Stimulated activated CD4-positive, alpha-beta T cell treated with anti-CD3 and anti-CD28 coated beads, Interleukin-4, amount 100 ng/mL, for 24 hours (primary cell): ENCODE results near the gene ZNF92.
A peak's percentile ranks its signal among the peaks of the same experiment; 100 is the strongest.
"Not testable (repeated sequence)": the region's sequence is repeated elsewhere in the genome, so short reads cannot be mapped to it uniquely, and the experiment has no call there.

Source experiments
- DNase-seq: peaks from one replicate; pipeline ENCODE4 v3.0.0-alpha.2; 2020

ZNF92 gene

DNA sequence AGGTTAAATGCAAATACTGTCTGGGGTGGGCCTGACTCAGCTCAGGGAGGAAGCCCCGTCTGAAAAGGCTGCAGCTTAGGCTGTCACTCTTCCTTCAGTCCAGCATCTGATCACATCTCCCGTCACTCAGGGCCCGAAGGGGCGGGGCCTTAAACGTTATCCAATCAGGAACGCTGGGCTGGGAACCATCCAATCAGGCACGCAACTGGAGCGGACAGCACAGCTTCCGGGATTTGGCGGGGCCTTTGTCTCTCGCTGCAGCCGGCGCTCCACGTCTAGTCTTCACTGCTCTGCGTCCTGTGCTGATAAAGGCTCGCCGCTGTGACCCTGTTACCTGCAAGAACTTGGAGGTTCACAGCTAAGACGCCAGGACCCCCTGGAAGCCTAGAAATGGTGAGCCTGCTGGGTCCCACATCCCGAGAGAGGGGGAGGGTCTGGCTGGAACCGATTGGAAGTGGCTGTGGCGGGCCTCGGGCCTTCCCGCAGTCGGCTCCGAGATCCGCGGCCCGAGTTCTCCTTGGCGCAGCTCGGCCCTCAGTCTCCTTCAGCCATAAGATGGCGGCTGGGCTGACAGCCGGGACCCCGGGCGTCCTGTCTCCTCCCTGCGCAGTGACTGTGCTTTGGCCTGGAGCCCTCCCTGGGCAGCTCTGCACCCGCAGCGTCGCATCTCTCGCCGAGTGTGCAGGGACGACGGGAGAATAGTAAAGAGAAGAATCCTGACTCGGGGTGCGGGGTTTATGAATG, at the start of gene ZNF92:
ZNF92 (plus strand) TSS at position 248 of the 744 bp plus-strand sequence; CDS start at position 391, 143 bp downstream.
- DNase-seq = peak; percentile 97

DNA sequence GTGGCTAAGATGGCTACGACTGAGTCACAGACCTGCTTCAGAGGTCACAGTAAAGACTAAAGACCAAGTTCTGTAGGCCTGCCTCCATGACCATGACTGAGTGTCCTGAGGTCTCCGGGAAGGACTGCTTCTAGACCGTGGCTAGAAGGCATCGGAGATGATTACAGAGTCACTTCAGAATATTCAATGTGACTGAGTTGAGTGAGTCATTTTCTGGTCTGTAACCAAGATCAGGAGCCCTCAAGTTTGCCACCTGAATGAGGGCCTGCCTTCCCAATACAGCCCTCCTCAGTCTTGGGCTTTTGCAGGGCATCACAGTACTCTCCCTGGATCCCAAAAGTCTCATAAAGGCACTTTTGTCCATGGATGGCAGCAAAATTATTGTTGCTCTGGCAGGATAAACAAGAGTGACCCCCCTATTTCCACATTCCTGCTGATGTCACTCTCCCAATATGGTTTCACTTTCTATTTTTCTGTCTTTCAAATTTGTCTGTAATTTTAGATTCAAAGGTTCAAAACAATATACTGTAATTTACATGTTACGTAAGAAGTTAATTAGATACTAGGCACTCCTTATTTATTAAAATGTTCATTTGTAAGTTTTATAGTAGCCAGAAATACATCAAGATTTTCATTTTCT, 47.7 kb upstream of the ZNF92 start:
- no peak for DNase-seq

DNA sequence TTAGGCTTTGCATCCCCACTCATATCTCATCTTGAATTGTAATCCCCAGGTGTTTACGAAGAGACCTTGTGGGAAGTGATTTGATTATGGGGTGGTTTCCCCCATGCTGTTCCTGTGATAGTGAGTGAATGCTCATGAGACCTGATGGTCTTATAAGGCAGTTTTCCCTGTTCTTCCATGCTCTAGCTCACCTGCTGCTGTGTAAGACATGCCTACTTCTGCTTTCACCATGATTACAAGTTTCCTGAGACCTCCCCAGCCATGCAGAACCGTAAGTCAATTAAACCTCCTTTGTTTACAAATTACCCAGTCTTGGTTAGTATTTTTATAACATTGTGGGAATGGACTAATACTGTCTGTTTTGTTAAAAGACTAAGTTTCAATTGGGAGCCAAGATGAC, 35.3 kb upstream of the ZNF92 start:
- DNase-seq = no peak

DNA sequence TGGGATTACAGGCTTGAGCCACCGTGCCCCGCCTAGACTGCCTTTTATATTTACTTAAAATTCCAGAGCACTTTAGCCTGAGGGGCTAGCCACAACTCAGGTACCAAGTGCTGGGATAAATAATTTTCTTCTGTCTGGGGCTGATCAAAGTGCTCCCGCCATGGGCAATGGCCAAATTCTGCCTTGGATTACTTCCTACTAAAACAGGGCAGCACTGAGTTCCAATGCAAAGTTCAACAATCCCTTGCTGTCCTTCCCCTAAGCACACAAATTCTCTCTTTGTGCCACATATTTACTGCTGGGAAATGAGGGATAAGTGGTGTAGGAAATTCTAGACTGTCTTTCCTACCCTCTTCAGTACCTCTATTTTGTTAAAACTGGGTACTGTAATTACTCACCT, 34.4 kb upstream of the ZNF92 start:
- no peak for DNase-seq

DNA sequence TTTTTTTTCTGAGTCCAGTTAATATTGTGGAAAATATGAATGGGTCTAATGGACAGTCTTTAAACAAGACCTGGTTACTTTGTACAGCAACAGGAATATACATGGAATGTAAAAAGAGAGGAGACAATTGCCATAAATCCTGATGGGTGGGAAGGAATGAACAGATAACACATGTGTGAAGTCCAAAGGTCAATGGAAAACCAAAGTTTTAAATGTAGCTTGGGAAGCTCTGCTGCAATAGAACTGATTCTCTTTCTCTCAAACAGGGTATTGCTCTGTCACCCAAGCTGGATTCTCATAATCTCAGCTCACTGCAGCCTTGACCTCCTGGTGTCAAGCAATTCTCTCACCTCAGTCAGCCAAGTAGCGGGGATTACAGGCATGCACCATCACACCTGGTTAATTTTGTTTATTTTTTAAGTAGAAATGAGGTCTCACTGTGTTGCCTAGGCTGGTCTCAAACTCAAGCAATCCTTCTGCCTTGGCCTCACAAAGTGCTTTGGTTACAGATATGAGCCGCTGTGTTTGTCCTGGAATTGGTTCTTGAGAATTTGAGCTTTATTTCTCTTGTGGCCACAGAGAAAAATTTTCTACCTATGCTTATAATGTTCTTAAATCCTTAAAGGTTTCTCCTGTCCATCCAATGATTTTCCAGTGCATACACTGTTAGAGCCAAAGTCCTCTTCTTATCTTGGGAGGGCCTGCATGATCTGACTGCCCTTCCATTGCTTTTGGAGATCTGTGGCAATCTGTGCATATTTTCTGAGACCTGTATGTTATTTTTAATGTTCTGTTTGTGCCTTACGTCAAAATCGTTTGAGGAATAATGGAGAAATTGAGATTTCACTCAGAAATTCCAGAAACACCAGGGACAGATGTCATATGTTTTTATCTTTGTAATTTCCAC, 30.7 kb upstream of the ZNF92 start:
- DNase-seq = no peak

DNA sequence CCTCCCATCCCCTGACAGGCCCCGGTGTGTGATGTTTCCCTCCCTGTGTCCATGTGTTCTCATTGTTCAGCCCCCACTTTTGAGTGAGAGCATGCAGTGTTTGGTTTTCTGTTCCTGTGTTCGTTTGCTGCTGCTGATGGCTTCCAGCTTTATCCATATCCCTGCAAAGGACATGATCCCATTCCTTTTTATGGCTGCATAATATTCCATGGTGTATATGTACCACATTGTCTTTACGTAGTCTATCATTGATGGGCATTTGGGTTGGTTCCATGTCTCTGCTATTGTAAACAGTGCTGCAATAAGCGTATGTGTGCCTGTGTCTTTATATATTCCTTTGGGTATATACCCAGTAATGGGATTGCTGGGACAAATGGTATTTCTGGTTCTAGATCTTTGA, 29.1 kb upstream of the ZNF92 start:
- DNase-seq = not testable (repeated sequence)

DNA sequence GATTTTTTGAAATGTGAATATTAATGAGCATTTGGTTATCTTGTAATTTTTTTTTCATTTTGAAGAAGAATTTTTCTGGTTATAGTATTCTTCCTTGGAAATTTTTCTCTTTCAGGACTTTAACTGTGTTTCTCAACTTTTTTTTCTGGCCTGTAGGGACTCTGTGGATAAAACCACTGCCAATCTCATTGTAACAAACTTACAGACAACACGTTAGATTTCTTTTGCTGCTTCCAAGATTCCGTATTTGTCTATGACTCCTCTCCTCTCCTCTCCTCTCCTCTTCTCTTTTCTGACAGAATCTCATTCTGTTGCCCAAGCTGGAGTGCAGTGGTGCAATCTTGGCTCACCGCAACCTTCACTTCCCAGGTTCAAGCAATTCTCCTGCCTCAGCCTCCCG, 19.4 kb upstream of the ZNF92 start:
- DNase-seq = no peak

DNA sequence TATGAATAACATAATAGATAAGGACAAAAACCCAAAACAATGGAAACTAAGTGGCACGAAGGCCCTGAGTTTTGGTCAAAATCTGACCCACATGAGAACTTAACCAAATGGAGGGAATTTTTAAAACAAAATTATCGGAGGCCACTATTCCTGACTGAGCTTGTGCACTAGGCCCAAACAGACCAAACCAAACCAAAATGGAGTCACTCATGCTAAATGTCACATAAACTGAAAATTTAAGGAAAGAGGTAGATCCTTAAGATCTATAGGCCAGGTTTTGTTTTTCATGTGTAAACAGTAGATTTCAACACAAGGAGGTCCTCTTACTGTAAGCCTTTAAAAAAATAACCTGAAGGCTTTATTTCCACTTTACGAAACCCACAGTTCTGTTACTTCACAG, 3.8 kb upstream of the ZNF92 start:
- no peak for DNase-seq

DNA sequence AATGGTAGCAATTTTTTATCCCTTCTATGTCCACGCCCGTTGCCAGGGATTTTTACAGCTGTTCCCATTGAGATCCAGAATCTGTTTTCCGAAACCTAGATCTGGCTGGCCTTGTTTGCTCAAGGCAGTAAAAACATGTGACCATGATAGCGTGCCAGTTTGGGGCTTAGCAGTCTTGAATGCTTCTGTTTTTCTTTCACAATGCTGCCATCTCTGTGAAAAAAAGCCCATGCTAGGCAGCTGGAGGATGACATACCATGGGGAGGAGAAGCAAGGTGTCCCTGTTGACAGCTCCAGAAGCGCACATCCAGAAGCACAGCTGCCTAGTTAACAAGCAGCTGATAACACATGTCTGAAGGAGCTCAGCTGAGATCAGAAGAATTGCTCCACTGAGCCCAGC, 2.2 kb upstream of the ZNF92 start:
- no peak for DNase-seq

DNA sequence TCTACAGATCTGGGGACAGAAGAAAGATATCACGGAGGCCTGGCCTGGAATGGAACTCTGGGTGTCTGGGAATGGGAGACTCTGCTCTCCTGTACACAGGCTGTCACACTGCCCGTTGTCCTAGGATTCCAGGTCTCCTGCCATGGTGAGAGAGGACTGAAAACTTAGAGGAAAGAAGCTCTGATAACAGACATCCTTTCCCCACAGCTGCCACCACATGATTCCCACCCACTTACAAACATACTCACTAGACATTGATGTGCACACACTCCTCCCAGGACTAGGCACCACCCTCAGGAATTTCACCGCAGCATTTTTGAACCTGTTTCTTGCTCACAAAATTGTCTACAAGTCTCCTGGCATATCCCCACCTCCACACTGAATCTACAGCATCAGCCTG, 5.7 kb downstream of the ZNF92 start:
- no peak for DNase-seq

DNA sequence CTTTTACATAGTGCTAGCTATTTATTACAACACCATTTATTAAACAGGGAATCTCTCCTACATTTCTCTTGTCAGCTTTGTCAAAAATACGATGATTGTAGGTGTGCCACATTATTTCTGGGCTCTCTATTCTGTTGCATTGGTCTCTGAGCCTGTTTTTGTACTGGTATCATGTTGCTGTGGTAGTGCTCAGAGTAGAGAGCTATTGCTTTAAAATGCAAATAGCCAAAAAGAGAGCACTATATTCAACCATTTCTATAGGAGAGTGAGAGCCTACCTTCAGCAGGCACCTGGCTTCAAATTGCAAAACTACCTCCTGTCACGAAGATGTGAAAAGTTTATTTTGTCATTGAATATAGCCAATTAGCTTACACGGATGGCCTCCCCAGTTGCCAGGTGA, 8.1 kb downstream of the ZNF92 start:
- DNase-seq = no peak

DNA sequence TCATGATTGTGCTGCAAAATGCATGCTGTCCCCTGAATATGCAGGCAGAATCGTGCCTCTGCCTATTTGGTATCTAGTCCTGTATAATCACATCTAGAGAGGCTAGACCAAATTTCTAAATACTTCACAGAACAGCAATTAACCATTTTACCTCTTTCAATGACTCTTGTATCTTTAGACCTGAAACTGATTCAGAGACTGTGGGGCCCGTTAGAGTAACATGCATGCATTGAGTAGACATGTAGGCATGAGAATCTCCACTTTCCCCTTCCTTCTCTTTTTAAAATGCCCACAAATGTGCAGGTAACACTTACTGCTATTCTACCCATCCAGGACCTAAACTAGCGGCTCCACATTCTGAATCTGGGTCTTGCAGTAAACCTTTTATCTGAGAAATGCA, 8.8 kb downstream of the ZNF92 start:
- DNase-seq = no peak

DNA sequence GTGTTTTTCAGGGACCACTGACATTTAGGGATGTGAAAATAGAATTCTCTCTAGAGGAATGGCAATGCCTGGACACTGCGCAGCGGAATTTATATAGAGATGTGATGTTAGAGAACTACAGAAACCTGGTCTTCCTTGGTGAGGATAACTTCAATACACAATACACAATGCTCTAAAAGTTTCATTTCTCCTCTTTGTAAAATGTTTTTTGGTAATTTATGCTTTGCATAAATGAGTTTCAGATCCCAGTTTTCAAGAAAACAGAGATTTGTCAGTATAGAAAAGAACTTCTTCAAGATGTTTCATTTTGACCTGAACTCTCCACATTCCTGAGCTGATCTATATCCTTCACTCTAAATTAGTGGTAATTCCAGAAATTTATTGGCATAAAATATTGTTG, 14.2 kb downstream of the ZNF92 start:
- no peak for DNase-seq

DNA sequence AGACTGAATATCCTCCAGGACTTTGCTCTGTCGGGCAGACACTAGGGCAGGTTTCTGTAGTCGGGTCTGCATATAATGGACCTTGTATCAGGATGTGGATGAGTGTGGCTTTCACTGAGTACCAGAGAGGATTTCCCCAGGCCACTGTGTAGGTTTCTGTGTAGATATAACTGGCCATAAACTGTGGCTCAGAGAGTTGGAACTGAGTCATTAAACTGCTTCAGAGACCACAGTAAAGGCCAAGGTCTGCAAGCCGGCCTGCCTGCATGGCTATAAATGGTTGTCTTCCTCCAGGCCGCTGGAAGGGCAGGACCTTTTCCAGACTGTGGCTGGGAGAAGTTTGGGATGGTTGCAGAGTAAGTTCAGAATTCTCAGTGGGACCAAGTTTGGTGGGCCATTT, 16.9 kb downstream of the ZNF92 start:
- DNase-seq = no peak

DNA sequence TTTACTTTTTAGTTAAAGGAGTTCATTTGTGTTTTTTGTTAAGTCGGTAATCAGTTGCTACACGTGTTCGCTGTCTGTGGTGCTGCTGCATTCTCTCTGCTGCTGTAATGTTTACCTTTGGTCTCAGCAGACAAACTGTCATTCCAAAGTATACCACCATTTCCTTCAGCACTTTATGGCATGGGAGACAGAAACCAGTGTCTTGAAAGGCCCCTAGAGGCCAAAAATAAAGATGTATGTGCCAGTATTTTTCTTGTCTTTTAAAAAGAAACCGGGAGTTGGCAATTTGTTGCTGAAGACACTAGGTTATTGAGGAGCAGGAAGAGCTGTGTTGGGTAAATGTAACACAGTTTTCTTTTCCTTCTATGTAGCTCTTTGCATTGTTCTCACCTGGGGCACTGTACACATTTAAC, 24.1 kb downstream of the ZNF92 start:
- no peak for DNase-seq

DNA sequence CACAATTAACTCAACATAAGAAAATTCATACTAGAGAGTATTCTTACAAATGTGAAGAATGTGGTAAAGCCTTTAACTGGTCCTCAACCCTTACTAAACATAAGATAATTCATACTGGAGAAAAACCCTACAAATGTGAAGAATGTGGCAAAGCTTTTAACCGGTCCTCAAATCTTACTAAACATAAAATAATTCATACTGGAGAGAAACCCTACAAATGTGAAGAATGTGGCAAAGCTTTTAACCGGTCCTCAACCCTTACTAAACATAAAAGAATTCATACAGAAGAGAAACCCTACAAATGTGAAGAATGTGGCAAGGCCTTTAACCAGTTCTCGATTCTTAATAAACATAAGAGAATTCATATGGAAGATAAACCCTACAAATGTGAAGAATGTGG, 25.0 kb downstream of the ZNF92 start:
- DNase-seq = not testable (repeated sequence)

DNA sequence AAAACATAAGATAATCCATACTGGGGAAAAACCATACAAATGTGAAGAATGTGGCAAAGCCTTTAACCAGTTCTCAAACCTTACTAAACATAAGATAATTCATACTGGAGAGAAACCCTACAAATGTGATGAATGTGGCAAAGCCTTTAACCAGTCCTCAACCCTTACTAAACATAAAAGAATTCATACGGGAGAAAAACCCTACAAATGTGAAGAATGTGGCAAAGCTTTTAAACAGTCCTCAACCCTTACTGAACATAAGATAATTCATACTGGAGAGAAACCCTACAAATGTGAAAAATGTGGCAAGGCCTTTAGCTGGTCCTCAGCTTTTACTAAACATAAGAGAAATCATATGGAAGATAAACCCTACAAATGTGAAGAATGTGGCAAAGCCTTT, 25.4 kb downstream of the ZNF92 start:
- not testable (repeated sequence) for DNase-seq

DNA sequence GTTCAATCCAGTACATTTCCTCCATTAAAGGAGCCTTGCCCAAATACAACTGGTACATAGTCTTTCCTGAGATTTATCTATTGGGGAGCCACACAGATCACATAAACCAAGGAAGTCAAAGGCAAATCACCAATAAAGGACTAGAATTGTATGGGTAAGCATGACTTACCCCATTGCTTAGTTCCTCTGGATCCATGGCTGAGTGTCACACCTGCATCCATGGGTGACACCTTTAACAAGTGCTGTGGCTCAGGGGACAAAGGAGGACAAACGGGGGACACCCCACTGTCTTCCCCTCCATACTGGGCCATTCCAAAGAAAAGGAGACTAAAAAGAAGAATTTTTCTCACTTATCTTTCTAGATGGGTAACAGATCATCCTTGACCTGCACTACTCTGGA, 30.4 kb downstream of the ZNF92 start:
- DNase-seq = no peak

DNA sequence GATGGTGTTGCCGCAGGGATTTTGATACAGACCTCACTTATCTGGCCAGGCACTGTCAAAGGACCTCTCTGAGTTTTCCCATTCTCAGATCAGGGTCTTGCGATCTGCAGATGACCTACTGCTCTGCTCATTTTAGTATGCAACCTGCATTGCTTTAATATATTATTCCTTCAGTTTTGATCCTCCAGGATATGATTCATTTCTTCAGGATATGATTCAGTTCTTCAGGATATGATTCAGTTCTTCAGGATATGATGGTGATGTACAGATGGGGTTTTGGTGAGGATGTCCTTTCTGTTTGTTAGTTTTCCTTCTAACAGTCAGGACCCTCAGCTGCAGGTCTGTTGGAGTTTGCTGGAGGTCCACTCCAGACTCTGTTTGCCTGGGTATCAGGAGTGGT, 33.1 kb downstream of the ZNF92 start:
- not testable (repeated sequence) for DNase-seq

DNA sequence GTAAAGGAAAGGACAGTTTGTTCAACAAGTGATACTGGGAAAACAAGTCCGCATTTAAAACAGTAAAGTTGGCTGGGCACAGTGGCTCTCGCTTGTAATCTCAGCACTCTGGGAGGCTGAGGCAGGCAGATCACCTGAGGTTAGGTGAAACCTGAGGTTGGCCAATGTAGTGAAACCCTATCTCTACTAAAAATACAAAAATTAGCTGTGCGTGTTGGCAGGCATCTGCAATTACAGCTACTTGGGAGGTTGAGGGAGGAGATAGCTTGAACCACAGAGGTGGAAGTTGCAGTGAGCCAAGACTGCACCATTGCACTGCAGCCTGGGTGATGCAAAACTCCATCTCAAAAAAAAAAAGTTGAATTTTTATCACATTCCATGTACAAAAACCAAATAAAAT, 35.7 kb downstream of the ZNF92 start:
- no peak for DNase-seq

DNA sequence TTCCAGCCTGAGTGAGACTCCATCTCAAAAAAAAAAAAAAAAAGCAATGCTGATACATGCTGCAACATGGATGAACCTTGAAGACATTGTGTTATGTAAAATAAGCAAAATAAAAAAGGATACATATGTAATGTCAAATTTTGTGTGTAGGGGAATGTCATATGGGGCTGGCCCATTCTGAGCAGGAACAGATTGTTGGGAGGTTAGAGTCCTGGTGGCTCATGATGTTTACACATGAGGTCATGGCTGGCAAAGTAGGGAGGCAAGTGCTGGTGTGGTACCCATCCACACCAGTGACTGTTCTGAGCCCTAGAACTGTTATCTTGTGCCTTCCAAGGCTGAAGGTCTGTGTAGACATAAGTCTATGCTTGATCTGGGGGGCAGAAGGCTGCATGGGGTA, 37.6 kb downstream of the ZNF92 start:
- DNase-seq = no peak

DNA sequence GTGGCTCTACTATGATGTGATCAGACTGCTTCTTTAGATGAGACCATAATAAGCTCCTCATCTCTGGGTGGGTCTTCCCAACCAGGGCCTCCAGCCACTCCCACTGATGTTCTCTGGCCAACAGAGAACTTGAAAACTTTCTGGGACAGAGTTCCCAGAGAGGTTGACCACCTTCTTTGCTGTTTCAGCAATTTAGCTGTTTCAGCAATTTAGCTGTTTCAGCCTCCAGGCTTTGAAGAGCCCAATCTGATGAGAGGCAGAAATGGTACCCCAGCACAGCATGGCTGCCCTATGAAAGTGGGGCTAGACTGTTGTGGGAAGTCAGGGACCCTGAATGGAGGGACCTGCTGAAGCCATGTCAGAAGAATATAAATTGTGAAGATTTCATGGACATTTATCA, 49.0 kb downstream of the ZNF92 start:
- no peak for DNase-seq

DNA sequence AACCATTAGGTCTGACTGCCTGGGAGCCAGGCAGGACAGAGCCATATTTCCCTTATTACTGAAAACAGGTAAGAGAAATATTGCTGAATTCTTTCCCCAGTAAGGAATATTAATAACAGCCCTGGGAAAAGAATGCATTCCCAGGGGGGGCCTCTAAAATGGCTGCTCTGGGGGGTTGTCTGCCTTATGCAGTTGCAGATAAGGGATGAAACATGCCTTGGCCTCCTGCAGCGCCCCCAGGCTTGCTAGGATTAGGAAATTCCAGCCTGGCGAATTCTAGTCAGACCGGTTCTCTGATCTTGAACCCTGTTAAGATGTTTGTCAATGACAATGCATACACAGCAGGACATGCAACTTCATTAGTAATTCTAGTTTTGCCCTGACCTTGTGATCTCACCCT, 49.6 kb downstream of the ZNF92 start:
- DNase-seq = not testable (repeated sequence)
